GM10266 (cell line): ENCODE results near the gene MUCL1.
A peak's percentile ranks its signal among the peaks of the same experiment; 100 is the strongest.

Experiments
- DNase-seq: peaks from one replicate; pipeline ENCODE4 v3.0.0; 2012; ENCODE audit errors: extremely low spot score
- CTCF ChIP-seq: IDR thresholded peaks from 2 replicates; pipeline ENCODE4 v1.5.1; 2012; ENCODE audit warnings: mild to moderate bottlenecking, low read depth; ENCODE audit not compliant: control insufficient read depth, insufficient read depth; ENCODE audit errors: missing control alignments

Gene MUCL1, protein sequence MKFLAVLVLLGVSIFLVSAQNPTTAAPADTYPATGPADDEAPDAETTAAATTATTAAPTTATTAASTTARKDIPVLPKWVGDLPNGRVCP

GRCh38 chr12:54853933-54854538 lies at the start of gene MUCL1:
Gene MUCL1, plus strand, starts transcription at chr12:54854516. Its CDS starts 67 bp downstream, at chr12:54854583.
- peak; percentile 61 for DNase-seq
- peak; percentile 84 for TF ChIP-seq CTCF

DNA sequence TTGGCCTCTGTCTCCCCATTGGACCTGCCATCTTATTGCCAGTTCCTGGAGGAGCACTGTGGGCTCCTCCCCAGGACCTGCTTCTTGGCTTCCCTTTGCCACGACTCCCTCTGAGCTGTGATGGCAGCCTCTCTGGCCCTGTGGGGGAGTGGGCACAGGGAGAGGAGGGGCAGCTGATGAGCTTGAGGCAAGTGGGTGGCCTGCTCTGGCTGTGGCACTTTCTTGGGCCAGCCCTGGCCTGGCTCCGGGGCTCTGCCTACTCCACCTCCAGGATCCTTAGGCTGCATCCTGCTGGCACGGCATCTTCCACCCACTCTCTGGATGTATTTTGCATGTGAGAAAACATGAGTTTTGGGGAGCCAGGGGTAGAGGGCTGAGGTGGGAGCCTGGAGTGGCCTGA lies 32.6 kb upstream of the MUCL1 start:
- no peak for TF ChIP-seq CTCF
- no peak for DNase-seq

GRCh38 chr12:54824402-54824801 lies 29.9 kb upstream of the MUCL1 start:
- DNase-seq, result no peak
- no peak for TF ChIP-seq CTCF

DNA sequence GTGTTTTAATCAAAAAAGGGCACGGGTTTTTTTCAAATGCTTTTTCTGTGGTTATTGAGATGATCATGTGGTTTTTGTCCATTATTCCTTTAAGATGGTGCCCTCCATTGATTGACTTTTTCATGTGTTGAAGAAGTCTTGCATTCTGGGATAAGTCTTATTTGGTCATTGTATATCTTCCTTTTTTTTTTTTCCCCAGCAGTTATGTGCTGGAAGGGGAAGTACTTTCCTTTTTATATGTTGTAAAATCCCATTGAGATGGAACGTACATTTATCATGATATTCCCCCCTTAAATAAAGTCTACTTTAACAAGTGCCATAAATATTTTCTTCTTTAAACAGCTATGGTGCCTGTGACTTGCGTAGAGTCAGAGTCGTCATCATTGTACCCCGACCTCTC lies 24.8 kb upstream of the MUCL1 start:
- TF ChIP-seq CTCF, result no peak
- DNase-seq, result no peak

GRCh38 chr12:54830199-54830598 lies 24.1 kb upstream of the MUCL1 start:
- no peak for DNase-seq
- TF ChIP-seq CTCF, result no peak

GRCh38 chr12:54831631-54832030 lies 22.7 kb upstream of the MUCL1 start:
- no peak for TF ChIP-seq CTCF

GRCh38 chr12:54840244-54840865 lies 14.0 kb upstream of the MUCL1 start:
- no peak for DNase-seq
- no peak for TF ChIP-seq CTCF

More at GRCh38 chr12:54831631-54832030, 22.7 kb upstream of the MUCL1 start:
- no peak for DNase-seq
